Activated CD4-positive, alpha-beta T cell treated with anti-CD3 and anti-CD28 coated beads, Interleukin-2, amount 50 U/mL, for 16 hours (primary cell): ENCODE measurements around the gene ACTL10.

Experiments used
- DNase-seq: peaks from one replicate; pipeline ENCODE4 v3.0.0-alpha.2; 2020

The ACTL10 gene

DNA sequence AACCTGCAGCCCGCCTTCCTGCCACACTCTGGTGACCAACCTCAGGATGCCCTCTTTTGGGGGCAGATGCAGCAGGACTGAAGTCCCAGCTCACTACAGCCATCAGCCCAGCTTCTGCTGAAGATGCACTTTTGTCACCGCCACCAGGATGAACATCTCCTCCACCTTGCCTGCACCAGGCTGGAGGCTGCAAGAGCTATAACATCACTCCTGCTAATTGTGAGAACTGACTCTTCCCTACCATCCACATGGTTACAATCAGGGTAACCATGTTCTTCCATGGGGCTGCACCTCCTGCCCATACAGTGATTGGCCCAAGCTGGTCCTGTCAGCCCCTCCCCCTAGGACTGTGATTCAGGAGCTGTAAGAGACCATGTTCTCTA, 2.0 kb upstream of the ACTL10 start:
- no peak for DNase-seq

DNA sequence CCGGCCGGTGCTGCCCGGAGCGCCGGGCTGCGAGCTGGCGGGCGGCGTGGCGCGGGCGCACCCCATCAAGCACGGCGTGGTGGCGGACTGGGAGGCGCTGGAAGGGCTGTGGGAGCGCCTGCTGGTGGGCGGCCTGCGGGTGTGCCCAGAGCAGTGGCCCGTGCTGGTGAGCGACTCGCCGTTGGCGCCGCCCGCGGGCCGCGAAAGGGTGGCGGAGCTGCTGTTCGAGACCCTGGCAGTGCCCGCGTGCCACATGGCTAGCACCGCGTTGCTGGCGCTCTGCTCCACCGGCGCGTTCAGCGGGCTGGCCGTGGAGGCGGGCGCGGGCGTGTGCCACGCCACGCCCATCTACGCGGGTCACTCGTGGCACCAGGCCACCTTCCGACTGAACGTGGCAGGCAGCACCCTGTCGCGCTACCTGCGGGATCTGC, 517 bp downstream of the ACTL10 start:
- peak; percentile 56 for DNase-seq

GRCh38 chr20:33667676-33668465, 1.1 kb downstream of the ACTL10 start:
- peak; percentile 85 for DNase-seq

DNA sequence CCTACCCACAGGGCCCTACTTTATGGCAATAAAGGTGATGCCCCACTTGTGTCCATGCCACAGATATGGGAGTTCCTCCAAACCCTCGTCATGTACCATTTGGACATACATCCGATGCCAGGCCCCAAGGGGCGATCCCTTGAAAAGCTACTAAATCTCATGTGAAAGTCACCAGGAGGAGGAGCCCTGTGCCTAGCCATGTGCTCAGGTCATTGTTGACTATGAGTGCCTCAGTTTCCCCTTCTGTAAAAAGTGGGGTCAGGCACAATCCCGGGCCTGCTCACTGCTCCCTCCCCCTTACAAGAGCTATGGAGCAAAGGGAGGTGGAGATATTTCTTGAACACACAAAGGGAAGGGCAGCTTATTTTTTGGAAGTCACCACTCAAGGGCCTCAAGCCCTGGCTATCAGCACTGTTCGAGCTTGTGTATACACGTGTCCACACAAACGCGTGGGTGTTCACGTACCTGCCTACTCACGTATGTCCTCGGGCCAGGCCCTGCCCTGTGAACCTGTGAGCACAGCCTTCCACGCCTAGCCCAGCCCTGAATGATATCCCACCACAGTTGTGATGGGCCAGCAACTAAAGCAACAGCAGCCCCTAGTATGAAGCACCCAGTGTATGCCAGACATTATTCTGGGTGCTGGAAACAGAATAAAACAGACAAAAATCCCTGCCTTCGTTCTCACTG, 1.9 kb downstream of the ACTL10 start:
- no peak for DNase-seq

- DNase-seq: no peak
Measured at GRCh38 chr20:33669224-33669623, 2.5 kb downstream of the ACTL10 start.

- no peak for DNase-seq
Measured at GRCh38 chr20:33669873-33670640, 3.3 kb downstream of the ACTL10 start.

DNA sequence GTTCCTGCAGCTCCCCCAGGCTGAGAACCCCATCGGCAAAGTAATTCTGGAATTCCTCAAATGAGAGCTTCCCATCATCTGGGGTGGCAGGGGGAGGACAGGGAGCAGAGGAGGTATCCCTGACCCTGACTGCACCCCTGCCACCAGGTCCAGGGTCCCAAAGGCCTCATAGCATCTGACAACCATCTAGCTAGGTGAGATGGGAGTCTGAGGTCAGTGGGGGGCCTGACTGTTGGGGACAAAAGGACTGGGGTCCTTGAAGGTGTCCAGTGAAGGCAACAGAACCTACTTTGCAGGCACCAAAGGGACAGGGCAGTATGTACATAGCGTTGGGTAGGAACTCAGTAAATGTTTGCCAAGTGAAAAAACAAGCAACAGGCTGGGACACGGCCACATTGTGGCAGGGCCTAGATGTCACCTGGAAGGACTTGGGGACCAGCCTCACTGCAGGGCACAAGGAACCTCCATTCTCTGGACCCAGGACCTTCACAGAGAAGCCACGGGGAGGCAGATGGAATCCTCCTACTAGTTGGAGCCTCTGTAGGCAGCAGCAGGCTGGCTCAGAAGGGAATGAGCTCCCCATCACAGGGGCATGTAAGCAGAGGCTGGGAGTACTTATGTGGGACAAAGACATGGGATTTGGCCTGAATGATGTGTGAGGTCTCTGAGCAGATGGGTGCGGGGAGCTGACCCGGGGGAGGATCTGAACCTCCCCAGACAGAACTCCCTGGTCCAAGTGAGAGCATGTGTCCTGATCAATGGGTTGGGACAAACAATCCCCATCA, 4.2 kb downstream of the ACTL10 start:
- no peak for DNase-seq

DNA sequence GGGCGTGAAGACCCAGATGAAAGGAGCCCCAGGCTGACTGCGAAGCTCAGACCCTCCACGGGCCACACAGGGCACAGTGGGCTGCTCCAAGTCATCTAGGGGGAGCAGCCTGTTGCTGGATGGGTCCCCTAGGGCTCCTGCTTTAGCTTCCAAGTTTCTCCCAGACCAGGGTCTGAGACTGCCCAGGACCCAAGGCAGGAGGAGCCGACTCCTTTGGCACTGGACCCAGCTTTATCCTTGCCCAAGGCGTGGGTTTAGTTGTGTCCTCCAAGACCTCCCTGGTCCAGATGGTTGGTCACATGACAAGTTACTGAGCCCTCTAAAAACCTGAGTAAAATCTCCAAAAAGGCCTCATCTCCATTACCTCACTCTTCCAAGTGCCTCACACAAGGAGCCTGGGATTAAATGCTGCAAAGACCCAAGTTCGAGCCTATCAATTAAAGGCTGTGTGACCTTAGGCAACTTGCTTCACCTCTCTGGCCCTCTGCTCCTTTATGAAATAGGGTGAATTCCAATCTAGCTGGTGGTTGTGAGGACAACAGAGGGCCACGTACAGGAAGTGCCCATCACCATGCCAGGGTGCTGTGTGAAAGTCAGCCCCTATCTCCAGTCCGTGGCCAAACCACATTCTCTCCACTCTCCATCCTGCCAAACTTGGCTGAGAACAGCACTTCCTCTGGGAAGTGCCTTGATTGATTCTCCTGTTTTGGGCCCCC, 5.0 kb downstream of the ACTL10 start:
- DNase-seq: no peak

DNA sequence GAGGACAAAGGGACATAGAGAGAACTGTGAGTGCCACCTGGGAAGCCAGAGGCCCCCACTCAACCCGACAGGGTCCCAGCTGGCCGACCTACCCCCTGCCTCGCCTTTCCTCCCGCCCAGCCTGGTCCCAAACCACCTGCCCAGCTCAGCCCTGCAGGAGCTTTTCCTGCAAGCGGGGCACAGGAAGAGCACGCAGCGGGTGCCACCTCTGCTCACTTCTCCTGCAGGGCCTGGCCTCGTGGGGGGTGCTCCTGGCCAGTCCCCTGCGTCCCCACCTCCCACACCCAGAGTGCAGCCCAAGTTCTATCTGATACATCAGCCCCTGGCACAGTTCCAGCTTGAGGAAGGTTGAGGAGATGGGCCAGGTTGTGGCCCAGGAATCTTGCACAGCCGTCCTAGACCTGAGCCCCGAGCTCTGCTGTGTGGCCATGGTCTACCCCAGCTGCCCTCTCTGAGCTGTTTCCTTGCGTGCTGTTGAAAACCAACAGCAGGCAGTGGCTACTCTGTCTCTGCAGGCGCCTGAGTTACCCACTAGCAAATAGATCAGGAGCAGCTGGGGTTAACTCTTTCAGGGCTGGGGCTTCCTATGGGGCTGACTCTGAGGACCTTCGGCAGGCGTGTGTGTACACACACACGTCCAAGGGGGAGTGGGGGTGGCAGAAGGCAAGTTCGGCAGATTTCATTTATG, 5.8 kb downstream of the ACTL10 start:
- no peak for DNase-seq

GRCh38 chr20:33673114-33673409, 6.3 kb downstream of the ACTL10 start:
- DNase-seq: no peak

DNA sequence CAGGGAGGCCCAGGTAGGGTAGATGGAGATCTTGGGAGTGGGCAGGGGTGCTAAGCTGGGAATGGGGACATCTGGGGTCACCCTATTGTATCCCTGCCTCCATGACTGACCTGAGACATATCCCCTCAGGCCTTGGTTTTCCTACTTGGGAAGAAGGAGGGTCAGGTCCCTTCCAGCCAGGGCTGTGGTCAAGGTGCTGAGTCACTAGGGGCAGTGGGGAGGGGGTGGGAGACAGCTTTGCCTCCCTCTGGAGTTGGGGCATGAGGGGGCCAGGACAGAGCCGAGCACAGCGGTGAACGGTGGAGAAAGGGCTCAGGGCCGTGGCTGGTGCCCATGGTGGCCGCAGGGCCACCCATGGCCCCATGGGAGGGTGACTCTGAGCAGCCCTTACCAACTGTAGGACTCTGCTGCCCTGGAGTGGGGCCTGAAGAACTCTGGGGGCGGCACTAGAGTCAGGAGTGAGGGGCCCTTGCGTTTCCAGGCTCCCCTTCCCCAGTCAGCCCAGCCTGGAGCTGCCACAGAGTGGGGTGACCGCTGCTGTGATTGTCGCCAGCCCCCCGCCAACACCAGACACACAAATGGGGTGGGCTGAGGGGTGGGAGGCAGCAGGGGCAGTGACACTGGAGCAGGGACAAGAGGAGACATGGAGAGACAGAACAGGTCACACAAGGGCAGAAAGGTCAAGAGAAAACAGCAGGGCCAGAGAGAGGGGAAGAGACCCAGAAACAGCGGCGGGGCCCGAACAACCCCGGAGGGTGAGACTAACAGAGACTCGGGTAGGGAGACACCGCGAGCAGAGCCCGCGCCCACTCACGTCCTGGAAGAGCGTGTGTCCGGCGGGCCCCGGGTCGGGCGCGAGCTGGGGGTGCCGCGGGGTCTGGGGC, 6.9 kb downstream of the ACTL10 start:
- no peak for DNase-seq

- peak; percentile 69 for DNase-seq
Measured at GRCh38 chr20:33674294-33675135, 7.8 kb downstream of the ACTL10 start, which contains the start of gene NECAB3. TSS of gene NECAB3 (minus strand) at chr20:33674428. CDS start at chr20:33674352, 76 bp downstream.

GRCh38 chr20:33675136-33675959, 8.6 kb downstream of the ACTL10 start:
- DNase-seq: no peak

GRCh38 chr20:33676121-33676520, 9.4 kb downstream of the ACTL10 start:
- DNase-seq: no peak

- no peak for DNase-seq
Measured at GRCh38 chr20:33676652-33677645, 10.2 kb downstream of the ACTL10 start.

- DNase-seq: no peak
Measured at GRCh38 chr20:33677991-33678702, 11.4 kb downstream of the ACTL10 start.
